Dedifferentiated amniotic fluid mesenchymal stem cell (primary cell): ENCODE measurements around the gene AAMDC.
"Not testable (repeated sequence)": the region's sequence is repeated elsewhere in the genome, so short reads cannot be mapped to it uniquely, and the experiment has no call there.

Experiments
- DNase-seq: peaks from one replicate; pipeline ENCODE4 v3.0.0-alpha.2; 2016; ENCODE audit errors: extremely low spot score

Gene AAMDC

GRCh38 chr11:77821349-77821851 lies 456 bp downstream of the AAMDC start:
- DNase-seq: peak; percentile 34

GRCh38 chr11:77822126-77822525 lies 1.2 kb downstream of the AAMDC start:
- DNase-seq: not testable (repeated sequence)

GRCh38 chr11:77823775-77824174 lies 2.8 kb downstream of the AAMDC start:
- DNase-seq: no peak

GRCh38 chr11:77828926-77829325 lies 8.0 kb downstream of the AAMDC start:
- DNase-seq: no peak

GRCh38 chr11:77833302-77833701 lies 12.4 kb downstream of the AAMDC start:
- no peak for DNase-seq

- DNase-seq: no peak
These were observed 21.6 kb downstream of the AAMDC start for GRCh38 chr11:77842441-77843121.

- not testable (repeated sequence) for DNase-seq
These were observed 22.8 kb downstream of the AAMDC start for GRCh38 chr11:77843700-77844099.

- no peak for DNase-seq
These were observed 30.6 kb downstream of the AAMDC start for GRCh38 chr11:77851503-77851902.

GRCh38 chr11:77854838-77855237 lies 33.9 kb downstream of the AAMDC start:
- DNase-seq: no peak

- DNase-seq: not testable (repeated sequence)
These were observed 37.0 kb downstream of the AAMDC start for GRCh38 chr11:77857906-77858457.

- DNase-seq: not testable (repeated sequence)
These were observed 40.5 kb downstream of the AAMDC start for GRCh38 chr11:77861444-77861843.

GRCh38 chr11:77865805-77866204 lies 44.9 kb downstream of the AAMDC start:
- no peak for DNase-seq

- no peak for DNase-seq
These were observed 45.4 kb downstream of the AAMDC start for GRCh38 chr11:77866336-77866735.

GRCh38 chr11:77868744-77869143 lies 47.8 kb downstream of the AAMDC start:
- DNase-seq: no peak

GRCh38 chr11:77871855-77872254 lies 50.9 kb downstream of the AAMDC start:
- DNase-seq: no peak

GRCh38 chr11:77873345-77873744 lies 52.4 kb downstream of the AAMDC start:
- no peak for DNase-seq

GRCh38 chr11:77874206-77874605 lies 53.3 kb downstream of the AAMDC start:
- no peak for DNase-seq

GRCh38 chr11:77876045-77876444 lies 55.1 kb downstream of the AAMDC start:
- DNase-seq: no peak

GRCh38 chr11:77878247-77878646 lies 57.3 kb downstream of the AAMDC start:
- DNase-seq: peak; percentile 77

- no peak for DNase-seq
These were observed 58.3 kb downstream of the AAMDC start for GRCh38 chr11:77879218-77879617.

- no peak for DNase-seq
These were observed 61.5 kb downstream of the AAMDC start for GRCh38 chr11:77882396-77882795.

- no peak for DNase-seq
These were observed 62.8 kb downstream of the AAMDC start for GRCh38 chr11:77883775-77884174.

- DNase-seq: no peak
These were observed 63.4 kb downstream of the AAMDC start for GRCh38 chr11:77884186-77884828.
